HEK293T (cell line): ENCODE data around the gene CDS2.

Experiments
- CTCF ChIA-PET: fragments of 350-600 bp; formaldehyde crosslinking; extraction: SDS; loops from one replicate; lab custom pipeline; 2021; ENCODE audit warnings: antibody characterized with exemption, inconsistent platforms; lab: Yijun Ruan, JAX
- POLR2A ChIA-PET: fragments of 350-600 bp; formaldehyde crosslinking; extraction: SDS; loops from one replicate; lab custom pipeline; 2020; ENCODE audit warnings: antibody characterized with exemption, inconsistent platforms; lab: Yijun Ruan, JAX
- DNase-seq: peaks from one replicate; pipeline ENCODE4 v3.0.0; 2012; ENCODE audit warnings: mixed read lengths; ENCODE audit errors: extremely low spot score
- ARNT ChIP-seq: fragments of 450-650 bp; IDR thresholded peaks from 2 replicates; pipeline ENCODE4 v1.6.1; 2017; ENCODE audit warnings: mild to moderate bottlenecking
- BHLHE40 ChIP-seq: fragments of 450-650 bp; IDR thresholded peaks from 2 replicates; pipeline ENCODE4 v1.6.1; 2016; ENCODE audit warnings: mild to moderate bottlenecking, moderate library complexity, borderline replicate concordance
- CTBP1 ChIP-seq: fragments of 450-650 bp; IDR thresholded peaks from 2 replicates; pipeline ENCODE4 v1.6.1; 2016; ENCODE audit warnings: borderline replicate concordance
- ELF4 ChIP-seq: fragments of 450-650 bp; IDR thresholded peaks from 2 replicates; pipeline ENCODE4 v1.6.1; 2017; ENCODE audit warnings: antibody characterized with exemption
- FOXA1 ChIP-seq: fragments of 450-650 bp; IDR thresholded peaks from 2 replicates; pipeline ENCODE4 v1.6.1; 2016; ENCODE audit warnings: mild to moderate bottlenecking
- FOXK2 ChIP-seq: fragments of 450-650 bp; IDR thresholded peaks from 2 replicates; pipeline ENCODE4 v1.6.1; 2016; ENCODE audit warnings: mild to moderate bottlenecking
- FOXM1 ChIP-seq: fragments of 450-650 bp; IDR thresholded peaks from 2 replicates; pipeline ENCODE4 v1.6.1; 2017; ENCODE audit warnings: mild to moderate bottlenecking, borderline replicate concordance
- HDGF ChIP-seq: fragments of 450-650 bp; IDR thresholded peaks from 2 replicates; pipeline ENCODE4 v1.6.1; 2017; ENCODE audit warnings: antibody characterized with exemption, borderline replicate concordance
- L3MBTL2 ChIP-seq: fragments of 450-650 bp; conservative IDR thresholded peaks from 2 replicates; pipeline ENCODE4 v1.6.1; 2016; ENCODE audit warnings: mild to moderate bottlenecking
- LEF1 ChIP-seq: fragments of 450-650 bp; IDR thresholded peaks from 2 replicates; pipeline ENCODE4 v1.6.1; 2017; ENCODE audit warnings: mild to moderate bottlenecking, borderline replicate concordance
- NFRKB ChIP-seq: fragments of 450-650 bp; IDR thresholded peaks from 2 replicates; pipeline ENCODE4 v1.6.1; 2016; ENCODE audit warnings: mild to moderate bottlenecking, moderate library complexity
- SP1 ChIP-seq: fragments of 450-650 bp; IDR thresholded peaks from 2 replicates; pipeline ENCODE4 v1.6.1; 2017
- SUZ12 ChIP-seq: fragments of 450-650 bp; IDR thresholded peaks from 2 replicates; pipeline ENCODE4 v1.6.1; 2016; ENCODE audit warnings: mild to moderate bottlenecking
- TARDBP ChIP-seq: fragments of 450-650 bp; IDR thresholded peaks from 2 replicates; pipeline ENCODE4 v1.6.1; 2016
- ZNF384 ChIP-seq: fragments of 450-650 bp; IDR thresholded peaks from 2 replicates; pipeline ENCODE4 v1.6.1; 2016
- TF ChIP-seq, protein P1 (sequence below): fragments of 450-650 bp; IDR thresholded peaks from 2 replicates; pipeline ENCODE4 v1.6.1; 2016

CDS2 gene

DNA sequence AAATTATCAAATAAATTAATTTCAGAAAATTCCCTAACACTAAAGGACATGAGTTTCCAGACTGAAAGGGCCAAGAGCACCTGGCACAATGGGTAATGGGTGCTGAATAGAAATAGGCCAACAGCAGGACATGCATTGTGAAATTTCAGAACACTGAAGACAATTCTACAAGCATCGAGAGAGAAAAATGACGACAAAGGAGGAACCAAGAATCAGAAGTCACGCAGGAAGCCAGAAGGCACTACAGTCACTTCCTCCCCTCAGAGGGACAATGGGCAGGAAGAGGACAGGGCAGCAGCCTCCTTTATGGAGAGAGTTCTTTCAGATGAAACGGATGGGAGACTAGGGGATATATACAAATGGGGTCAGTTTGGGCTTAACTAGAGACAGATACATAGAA is 36.6 kb upstream of the CDS2 start:
- no peak for DNase-seq
- TF ChIP-seq ELF4 (no peak), ARNT (no peak), ZNF384 (no peak), BHLHE40 (no peak), NFRKB (no peak), TARDBP (no peak), SUZ12 (no peak), FOXA1 (no peak), CTBP1 (no peak), L3MBTL2 (no peak), LEF1 (no peak), HDGF (no peak), SP1 (no peak), FOXM1 (no peak), FOXK2 (no peak)
- TF ChIP-seq, protein P1, sequence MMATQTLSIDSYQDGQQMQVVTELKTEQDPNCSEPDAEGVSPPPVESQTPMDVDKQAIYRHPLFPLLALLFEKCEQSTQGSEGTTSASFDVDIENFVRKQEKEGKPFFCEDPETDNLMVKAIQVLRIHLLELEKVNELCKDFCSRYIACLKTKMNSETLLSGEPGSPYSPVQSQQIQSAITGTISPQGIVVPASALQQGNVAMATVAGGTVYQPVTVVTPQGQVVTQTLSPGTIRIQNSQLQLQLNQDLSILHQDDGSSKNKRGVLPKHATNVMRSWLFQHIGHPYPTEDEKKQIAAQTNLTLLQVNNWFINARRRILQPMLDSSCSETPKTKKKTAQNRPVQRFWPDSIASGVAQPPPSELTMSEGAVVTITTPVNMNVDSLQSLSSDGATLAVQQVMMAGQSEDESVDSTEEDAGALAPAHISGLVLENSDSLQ = no peak
- ChIA-PET CTCF (no interaction called here), POLR2A (no interaction called here)

DNA sequence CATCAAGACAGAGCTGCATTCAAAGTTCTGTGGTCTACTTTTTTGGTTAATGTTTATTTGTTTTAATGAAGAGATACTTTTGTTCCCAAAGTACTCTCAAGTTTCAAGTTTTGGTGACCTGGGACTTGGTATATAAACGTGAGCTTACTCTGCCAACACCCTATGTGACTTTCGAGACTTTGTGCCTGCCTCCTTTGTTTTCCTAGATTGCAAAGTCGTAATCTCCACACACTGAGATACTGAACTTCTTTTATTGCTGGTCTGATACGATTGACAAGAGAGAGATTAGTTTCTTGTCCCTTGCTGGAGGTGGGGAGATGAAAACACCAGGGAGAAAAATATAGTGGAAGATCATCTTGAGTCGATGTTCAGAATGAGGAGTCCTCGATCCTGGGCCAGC is 34.9 kb upstream of the CDS2 start:
- ChIA-PET CTCF (interaction anchor here (1.2 kb wide), 1 partner anchor 9 kb away, joined by 4 read pairs; no protein-coding TSS in a partner anchor), POLR2A (no interaction called here)
- TF ChIP-seq, protein P1 = no peak
- TF ChIP-seq ZNF384 (no peak), FOXM1 (no peak), L3MBTL2 (no peak), CTBP1 (no peak), FOXK2 (no peak)
- DNase-seq = no peak

DNA sequence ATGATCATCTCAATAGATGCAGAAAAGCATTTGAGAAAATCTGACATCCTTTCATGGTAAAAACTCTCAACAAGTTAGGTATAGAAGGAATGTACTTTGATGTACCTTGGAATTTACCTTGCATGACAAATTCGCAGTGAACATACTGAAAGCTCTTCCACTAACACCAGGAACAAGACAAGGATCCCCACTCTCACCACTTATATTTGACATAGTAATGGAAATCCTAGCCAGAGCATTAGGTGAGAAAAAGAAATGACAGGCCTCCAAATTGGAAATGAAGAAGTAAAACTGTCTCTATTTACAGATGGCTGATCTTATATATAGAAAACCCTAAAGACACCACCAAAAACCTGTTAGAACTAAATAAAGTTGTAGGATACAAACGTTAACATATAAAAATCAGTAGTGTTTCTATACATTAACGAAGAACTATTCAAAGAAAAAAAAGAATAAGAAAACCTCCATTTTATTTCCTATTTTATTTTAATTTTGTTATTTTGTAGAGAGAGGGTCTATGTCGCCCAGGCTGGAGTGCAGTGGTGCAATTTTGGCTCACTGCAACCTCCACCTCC is 34.0 kb upstream of the CDS2 start:
- ChIA-PET POLR2A (no interaction called here), CTCF (no interaction called here)
- TF ChIP-seq, protein P1 = no peak
- no peak for TF ChIP-seq NFRKB
- TF ChIP-seq ELF4 = no peak
- no peak for TF ChIP-seq SP1
- no peak for TF ChIP-seq LEF1
- no peak for TF ChIP-seq ARNT
- TF ChIP-seq CTBP1 = no peak
- TF ChIP-seq ZNF384 = no peak
- no peak for TF ChIP-seq FOXM1
- TF ChIP-seq L3MBTL2 = no peak
- no peak for TF ChIP-seq HDGF
- TF ChIP-seq FOXA1 = no peak
- no peak for TF ChIP-seq TARDBP
- TF ChIP-seq BHLHE40 = no peak
- TF ChIP-seq SUZ12 = no peak
- TF ChIP-seq FOXK2 = no peak
- DNase-seq = no peak

DNA sequence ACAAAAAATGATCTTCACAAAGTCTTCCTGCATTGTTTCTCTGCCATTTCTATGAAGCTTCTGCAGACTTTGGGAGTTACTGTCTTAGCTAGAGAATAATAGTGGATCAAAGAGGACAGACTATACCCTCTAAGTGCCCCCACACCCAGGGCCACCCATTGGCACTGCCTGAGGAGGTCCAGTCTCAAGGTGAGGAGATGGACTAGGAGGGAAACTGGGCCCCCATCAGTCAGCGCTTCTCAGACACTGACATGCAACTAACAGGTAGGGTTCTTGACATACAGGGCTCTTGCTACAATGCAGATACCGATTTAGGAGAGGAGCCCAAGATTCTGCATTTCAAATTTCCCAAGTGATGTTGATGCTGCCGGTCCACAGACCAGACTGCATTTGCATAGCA is 31.4 kb upstream of the CDS2 start:
- TF ChIP-seq NFRKB (no peak), ELF4 (no peak), L3MBTL2 (no peak), HDGF (no peak), LEF1 (no peak), TARDBP (no peak), CTBP1 (no peak), FOXM1 (no peak), SP1 (no peak), ARNT (no peak), BHLHE40 (no peak), FOXA1 (no peak), ZNF384 (no peak), SUZ12 (no peak), FOXK2 (no peak)
- TF ChIP-seq, protein P1 = no peak
- no peak for DNase-seq
- POLR2A ChIA-PET = no interaction called here
- CTCF ChIA-PET = no interaction called here

DNA sequence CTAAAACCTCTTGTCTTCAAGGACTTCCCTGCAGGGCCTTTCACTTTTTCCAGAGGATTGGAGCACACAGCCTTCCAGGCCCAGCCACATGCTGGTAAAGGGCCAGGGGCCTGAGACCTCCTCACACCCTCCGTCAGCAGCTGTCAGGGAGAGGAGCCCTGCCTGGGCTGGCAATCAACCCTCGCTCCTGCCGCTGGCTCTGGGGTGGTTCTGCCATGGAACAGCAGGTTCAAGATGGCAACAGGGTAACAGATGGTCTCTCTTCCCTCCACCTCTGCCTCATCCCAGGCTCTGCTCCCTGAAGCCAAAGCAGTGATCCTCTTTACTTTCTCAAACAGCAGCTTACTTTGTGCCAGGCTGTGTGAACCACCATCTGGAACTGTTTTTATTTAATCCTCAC is 30.9 kb upstream of the CDS2 start:
- TF ChIP-seq FOXK2 (no peak), HDGF (no peak), SUZ12 (no peak), BHLHE40 (no peak), FOXM1 (no peak), SP1 (no peak), NFRKB (no peak), ZNF384 (no peak), LEF1 (no peak), TARDBP (no peak), ELF4 (no peak), CTBP1 (no peak), L3MBTL2 (no peak), FOXA1 (no peak), ARNT (no peak)
- TF ChIP-seq, protein P1 = no peak
- no peak for DNase-seq
- ChIA-PET CTCF (no interaction called here), POLR2A (no interaction called here)
